ENCODE measurements around the gene ATG2B.
A peak's percentile ranks its signal among the peaks of the same experiment; 100 is the strongest.

Gene ATG2B

DNA sequence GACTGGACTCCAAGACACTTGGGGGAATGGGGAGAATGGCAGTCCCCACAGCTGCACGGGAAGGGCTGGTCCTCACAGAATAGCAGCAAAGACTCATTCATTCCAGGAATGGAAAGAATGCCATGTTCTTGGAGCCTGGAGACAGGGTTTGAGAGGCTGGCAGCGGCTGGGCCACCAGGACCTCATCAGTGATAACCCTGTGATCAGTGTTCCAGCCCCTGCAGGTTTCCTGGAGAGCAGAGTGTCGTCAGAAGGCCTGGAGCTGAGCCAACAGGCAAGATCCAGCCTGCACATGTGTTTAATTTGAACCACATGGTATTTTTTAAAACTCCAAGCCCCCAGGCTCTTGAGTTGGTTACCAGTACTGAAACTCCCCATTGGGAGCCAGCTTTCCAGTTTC, 95.8 kb downstream of the ATG2B start:
- FAIRE-seq (no peak), DNase-seq (ENCODE audit: insufficient read length, low spot score) (no peak)
- TF ChIP-seq POLR2A (IDR thresholded peaks at IDR 0.05; ENCODE audit: low read depth, low read length), result no peak

DNA sequence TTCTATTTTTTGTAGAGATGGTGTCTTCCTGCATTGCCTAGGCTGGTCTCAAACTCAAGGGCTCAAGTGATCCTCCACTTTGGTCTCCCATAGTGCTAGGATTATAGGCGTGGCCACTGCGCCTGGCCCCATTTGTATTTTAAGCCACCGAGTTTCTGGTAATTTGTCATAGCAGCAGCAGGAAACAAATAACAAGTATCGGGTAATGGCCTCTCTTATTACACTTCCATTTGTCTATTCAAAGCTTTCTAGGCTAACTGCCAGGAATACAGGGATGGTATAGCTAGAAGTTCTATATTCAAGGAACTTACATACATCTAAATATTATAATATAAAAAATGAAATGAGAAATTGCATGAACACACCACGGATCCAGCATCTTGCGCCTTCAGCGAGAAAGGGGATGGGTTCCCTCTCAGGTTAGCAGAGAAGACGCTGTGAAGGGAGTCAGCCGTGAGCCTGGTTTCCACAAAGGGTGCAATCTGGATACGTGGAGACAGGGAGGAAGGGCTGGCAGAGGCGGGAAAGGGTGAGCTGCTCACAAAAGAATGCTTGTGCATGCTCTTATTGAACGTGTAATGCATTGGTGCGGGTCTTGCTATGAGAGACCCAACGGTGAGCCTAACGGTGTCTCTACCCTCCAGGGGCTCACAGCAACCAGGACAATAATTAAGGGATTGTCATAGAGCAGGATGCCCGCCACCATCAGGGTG, 97.6 kb downstream of the ATG2B start:
- no peak for FAIRE-seq
- DNase-seq (ENCODE audit: insufficient read length, low spot score), result no peak
- no peak for TF ChIP-seq POLR2A (IDR thresholded peaks at IDR 0.05; ENCODE audit: low read depth, low read length)

DNA sequence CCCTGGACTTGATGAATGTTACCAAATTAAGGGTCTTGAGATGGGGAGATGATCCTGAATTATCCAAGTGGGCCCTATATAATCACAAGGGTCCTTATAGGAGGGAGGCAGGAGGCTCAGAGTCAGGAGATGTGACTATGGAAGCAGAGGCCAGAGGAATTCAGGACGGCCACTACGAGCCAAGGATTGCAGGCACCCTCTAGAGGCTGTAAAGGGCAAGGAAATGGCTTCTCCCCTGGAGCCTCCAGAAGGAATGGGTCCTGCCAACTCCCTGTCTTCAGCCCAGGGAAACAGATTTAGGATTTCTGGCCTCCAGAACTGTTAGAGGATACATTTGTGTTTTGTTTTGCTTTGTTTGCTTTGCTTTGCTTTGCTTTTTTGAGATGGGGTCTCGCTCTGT, 98.3 kb downstream of the ATG2B start:
- FAIRE-seq, result no peak
- no peak for TF ChIP-seq POLR2A (IDR thresholded peaks at IDR 0.05; ENCODE audit: low read depth, low read length)
- DNase-seq (ENCODE audit: insufficient read length, low spot score), result no peak

DNA sequence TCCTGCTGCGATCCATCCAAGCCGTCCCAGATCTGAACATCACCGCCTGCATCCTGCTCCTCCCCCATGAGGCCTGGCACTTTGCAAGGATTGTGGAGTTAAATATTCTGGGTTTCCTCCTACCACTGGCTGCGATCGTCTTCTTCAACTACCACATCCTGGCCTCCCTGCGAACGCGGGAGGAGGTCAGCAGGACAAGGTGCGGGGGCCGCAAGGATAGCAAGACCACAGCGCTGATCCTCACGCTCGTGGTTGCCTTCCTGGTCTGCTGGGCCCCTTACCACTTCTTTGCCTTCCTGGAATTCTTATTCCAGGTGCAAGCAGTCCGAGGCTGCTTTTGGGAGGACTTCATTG, 99.0 kb downstream of the ATG2B start:
- no peak for TF ChIP-seq POLR2A (IDR thresholded peaks at IDR 0.05; ENCODE audit: low read depth, low read length)
- no peak for FAIRE-seq
- DNase-seq (ENCODE audit: insufficient read length, low spot score), result no peak

DNA sequence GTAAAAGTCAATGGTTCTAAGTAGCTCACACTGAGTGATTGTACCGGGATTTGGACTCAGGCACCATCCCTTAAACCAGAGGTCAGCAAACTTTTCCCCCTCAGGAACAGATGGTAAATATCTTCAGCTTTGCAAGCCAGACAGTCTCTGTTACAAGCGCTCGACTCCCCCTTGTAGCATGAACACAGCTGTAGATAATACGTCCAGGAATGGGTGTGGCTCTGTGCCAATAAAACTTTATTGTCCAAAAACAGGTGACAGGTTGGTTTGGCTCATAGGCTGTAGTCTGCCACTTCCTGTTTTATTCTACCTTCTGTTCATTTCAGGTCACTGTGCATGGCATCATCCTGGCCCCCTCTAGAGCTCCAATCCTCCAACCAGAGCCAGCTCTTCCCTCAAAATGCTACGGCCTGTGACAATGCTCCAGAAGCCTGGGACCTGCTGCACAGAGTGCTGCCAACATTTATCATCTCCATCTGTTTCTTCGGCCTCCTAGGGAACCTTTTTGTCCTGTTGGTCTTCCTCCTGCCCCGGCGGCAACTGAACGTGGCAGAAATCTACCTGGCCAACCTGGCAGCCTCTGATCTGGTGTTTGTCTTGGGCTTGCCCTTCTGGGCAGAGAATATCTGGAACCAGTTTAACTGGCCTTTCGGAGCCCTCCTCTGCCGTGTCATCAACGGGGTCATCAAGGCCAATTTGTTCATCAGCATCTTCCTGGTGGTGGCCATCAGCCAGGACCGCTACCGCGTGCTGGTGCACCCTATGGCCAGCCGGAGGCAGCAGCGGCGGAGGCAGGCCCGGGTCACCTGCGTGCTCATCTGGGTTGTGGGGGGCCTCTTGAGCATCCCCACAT, 99.6 kb downstream of the ATG2B start:
- FAIRE-seq (no peak), DNase-seq (ENCODE audit: insufficient read length, low spot score) (no peak)

DNA sequence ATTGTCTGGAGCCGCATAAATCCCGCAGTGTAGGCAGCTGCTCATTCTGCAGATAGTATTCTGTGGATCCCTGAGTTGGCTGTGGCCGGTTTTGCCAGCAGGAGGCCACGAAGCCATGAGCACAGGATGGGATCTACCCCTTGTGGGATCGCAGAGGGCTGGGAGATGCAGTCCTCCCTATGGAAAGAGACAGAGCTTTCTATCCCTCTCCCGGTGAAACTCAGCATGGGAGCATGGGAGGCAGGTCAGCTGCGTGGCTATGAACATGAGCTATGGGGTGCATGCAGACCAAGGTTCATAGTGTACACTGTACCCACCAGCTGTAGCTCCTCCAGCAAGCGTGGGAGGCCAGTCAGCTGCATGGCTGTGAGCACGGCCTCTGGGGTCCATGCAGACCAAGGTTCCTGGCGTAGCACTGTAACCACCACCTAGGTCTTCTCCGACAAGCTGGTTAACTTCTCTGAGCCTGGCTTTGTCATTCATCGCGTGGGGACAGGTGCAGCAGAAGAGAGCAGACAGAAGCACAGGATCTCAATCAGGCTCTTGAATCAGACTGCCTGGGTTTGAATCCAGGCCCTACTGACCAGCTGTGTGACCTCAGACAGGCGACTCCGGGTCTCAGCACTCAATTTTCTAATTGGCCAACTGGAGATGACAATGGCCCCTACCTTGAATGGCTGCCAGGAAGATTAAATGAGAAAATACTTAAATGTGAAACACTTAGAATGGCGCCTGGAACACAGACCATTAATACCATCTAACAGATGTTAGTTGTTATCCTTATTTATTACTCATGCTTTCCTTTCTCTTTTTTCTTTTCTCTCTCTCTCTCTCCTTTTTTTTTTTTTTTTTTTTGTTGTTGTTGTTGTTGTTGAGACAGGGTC, 101.1 kb downstream of the ATG2B start:
- FAIRE-seq, result no peak
- TF ChIP-seq POLR2A (IDR thresholded peaks at IDR 0.05; ENCODE audit: low read depth, low read length), result no peak
- no peak for DNase-seq (ENCODE audit: insufficient read length, low spot score)

More for the DNA sequence above, 99.6 kb downstream of the ATG2B start:
- TF ChIP-seq POLR2A (IDR thresholded peaks at IDR 0.05; ENCODE audit: low read depth, low read length), result no peak

DNA sequence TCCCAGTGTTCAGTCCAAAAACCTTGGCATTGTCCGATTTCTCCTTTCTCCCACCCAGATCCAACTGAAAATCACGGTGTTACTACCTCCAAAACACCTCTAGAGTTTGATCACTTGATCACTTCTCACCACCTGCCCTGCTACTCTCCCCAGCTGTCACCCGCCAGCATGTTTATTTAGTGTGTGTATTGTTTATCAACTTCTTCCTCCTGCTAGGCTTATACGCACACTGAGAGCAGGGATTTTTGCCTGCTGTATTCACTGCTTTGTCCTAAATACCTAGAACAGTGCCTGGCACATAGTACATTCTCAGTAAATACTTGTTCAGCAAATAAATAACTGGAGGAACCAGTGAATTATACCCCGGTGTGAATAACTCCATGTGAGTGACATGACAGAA, 102.1 kb downstream of the ATG2B start:
- no peak for TF ChIP-seq POLR2A (IDR thresholded peaks at IDR 0.05; ENCODE audit: low read depth, low read length)
- no peak for DNase-seq (ENCODE audit: insufficient read length, low spot score)
- FAIRE-seq, result no peak

DNA sequence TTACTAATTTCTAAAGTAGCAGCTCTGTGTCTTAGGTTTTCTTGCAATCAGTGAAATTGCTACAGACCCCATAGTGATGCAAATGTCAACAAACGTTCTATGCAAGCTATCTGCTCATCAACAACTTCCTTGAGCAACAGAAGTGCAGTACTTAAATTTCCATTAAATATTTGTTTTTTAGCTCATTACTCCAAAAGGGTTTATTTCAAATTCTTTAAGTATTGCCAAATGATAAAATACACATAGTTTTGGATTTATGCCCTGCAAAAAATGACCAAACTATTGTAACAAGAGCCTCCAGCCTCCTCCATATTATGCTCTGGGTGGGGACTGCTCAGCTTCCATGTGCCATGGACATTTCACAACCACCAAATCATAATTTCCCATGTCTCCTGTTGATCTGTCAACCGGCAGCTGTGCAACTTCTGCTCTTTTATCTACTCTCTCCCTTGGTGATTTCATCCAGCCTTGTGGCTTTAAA, 102.8 kb downstream of the ATG2B start:
- no peak for TF ChIP-seq POLR2A (IDR thresholded peaks at IDR 0.05; ENCODE audit: low read depth, low read length)
- DNase-seq (ENCODE audit: insufficient read length, low spot score) (no peak), FAIRE-seq (no peak)

DNA sequence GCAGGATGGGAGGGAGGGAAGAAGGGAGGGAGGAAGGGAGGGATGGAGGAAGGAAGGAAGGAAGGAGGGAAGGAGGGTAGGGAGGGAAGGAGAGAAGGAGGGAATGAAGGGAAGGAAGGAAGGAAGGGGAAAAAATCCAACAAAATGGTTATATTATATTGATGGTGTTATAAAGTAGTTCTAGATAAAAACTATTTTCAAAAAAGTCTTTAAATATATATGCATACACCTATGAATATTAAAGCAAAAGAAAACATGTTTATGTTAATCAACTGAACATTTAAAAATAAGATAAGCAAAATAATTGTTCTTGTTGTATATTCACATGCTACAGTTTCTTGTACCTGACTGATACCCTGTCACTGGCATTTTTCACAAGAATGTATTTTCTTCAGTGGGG, 105.2 kb downstream of the ATG2B start:
- no peak for TF ChIP-seq POLR2A (IDR thresholded peaks at IDR 0.05; ENCODE audit: low read depth, low read length)
- DNase-seq (ENCODE audit: insufficient read length, low spot score) (no peak), FAIRE-seq (no peak)

DNA sequence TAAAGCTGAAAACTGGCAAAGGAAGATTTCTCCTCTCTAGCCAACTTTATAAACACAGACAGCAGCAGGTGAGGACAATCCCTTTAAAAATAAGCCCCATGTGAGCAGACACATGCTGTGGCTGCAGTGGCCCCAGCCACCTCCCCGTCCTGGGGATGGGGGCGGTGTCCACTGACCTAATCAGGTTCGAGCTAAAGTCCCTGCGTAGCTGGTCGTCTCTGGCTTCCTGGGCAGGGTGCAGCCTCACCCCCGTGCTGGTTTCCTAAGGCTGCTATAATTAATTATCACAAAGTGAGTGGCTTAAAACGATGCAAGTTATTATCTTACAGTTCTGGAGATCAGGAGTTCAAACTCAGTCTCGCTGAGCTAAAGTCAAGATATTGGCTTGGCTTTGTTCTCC, 106.1 kb downstream of the ATG2B start:
- no peak for DNase-seq (ENCODE audit: insufficient read length, low spot score)
- TF ChIP-seq POLR2A (IDR thresholded peaks at IDR 0.05; ENCODE audit: low read depth, low read length), result no peak
- no peak for FAIRE-seq

DNA sequence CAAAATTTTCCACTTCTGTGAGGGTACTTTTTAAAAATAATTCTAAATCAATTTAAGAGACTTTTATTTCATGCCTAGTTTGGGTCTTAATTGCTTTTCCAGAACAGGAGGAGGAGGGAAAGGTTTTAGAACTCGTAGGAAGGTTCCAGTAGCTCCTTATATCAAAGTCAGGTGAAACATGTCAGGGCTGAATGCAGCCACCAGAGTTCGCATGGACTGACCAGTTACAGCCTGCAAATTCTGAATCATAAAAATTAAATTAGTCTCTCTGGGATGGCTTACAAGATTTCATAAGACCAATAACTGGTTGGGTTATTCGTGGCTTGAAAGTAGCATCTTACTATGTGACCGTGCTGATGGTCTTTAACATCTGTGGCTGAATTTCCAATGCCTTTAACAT, 106.7 kb downstream of the ATG2B start:
- no peak for TF ChIP-seq POLR2A (IDR thresholded peaks at IDR 0.05; ENCODE audit: low read depth, low read length)
- DNase-seq (ENCODE audit: insufficient read length, low spot score), result no peak
- peak; percentile 79 for FAIRE-seq

DNA sequence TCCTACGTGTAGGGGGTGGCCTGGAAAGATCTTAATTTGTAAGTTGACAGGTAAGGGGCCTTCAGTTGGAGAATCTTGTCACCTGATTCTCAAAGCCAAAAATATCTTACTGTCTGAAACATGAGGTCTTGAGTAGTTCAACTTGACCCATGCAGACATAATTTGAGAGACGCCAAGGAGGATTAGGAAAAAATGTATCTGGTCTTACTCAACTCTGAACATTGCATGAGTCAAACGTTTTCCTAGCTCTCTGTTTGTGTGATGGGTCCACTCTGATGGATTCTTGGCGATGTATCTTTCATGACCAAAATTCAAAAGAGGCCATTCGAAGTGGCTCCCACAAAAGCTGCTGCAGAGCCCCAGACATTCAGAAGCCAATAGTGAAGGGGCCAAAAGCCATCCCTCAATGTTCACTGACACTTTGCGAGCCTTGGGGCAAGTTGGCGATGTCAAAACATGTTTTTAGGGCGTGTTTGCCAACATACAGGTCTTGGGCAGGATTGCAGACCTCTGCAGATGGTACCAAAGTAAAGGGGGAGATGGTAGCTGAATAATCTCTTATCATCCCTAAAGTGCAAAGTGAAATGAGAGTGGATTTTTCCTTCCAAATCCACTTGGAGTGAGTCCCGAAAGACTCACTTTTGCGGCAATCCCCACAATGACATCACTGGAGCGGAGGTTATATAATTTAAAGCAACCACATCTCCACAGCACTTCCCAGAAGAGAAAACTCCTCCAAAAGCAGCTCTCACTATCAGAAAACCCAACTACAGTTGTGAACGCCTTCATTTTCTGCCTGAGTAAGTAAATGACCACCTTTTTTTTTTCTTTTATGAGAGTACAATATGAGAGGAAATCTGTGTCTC, 107.4 kb downstream of the ATG2B start, which contains the start of gene BDKRB1:
TSS of gene BDKRB1 (plus strand) at position 710 of the 866 bp plus-strand sequence. CDS start 7,473 bp downstream, outside the sequence.
- TF ChIP-seq POLR2A (IDR thresholded peaks at IDR 0.05; ENCODE audit: low read depth, low read length), result no peak
- DNase-seq (ENCODE audit: insufficient read length, low spot score), result no peak
- FAIRE-seq, result peak; percentile 83

DNA sequence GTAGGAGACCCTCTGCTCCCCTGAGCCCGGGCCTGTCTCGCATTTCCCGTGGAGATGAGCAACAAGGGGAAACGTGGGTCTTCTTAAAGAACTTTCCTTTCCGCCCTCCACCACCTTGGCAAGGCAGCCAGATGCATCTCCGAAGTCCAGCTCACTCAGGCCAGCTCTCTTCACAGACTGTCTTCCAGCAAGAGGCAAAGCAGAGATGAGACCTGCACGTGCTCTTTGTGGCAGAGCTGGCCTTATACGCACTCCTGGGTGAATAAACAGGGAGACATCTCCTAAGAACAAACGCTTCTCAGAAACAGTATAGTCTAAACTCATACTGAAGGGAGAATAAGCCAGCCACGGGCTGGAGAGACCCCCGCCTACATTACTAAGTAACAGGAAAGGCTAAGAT, 108.5 kb downstream of the ATG2B start:
- no peak for TF ChIP-seq POLR2A (IDR thresholded peaks at IDR 0.05; ENCODE audit: low read depth, low read length)

More for the DNA sequence above, 108.5 kb downstream of the ATG2B start:
- DNase-seq (ENCODE audit: insufficient read length, low spot score), result no peak
- no peak for FAIRE-seq
